NCI-H2029 treated with DMSO at 0.1 percent for 48 hours (cell line): ENCODE data around the gene HOXB4.
"Not testable (repeated sequence)": the region's sequence is repeated elsewhere in the genome, so short reads cannot be mapped to it uniquely, and the experiment has no call there.

Experiments
- DNase-seq: peaks from one replicate; lab custom pipeline; 2025; lab: John Stamatoyannopoulos, UW

The HOXB4 gene

GRCh38 chr17:48546924-48547807 is 31.0 kb downstream of the HOXB4 start:
- DNase-seq: peak; percentile 83

GRCh38 chr17:48546137-48546923 is 31.8 kb downstream of the HOXB4 start:
- DNase-seq: no peak

GRCh38 chr17:48545539-48545938 is 32.6 kb downstream of the HOXB4 start:
- DNase-seq: no peak

GRCh38 chr17:48545022-48545375 is 33.2 kb downstream of the HOXB4 start, which contains the start of gene HOXB2:
HOXB2 (minus strand) TSS chr17:48545109; CDS start chr17:48544911, 198 bp downstream.
- DNase-seq: peak; percentile 77

- DNase-seq: peak; percentile 79
Measured at GRCh38 chr17:48544349-48545021, 33.7 kb downstream of the HOXB4 start.

GRCh38 chr17:48543854-48544348 is 34.2 kb downstream of the HOXB4 start:
- DNase-seq: no peak

- DNase-seq: no peak
Measured at GRCh38 chr17:48543107-48543853, 34.9 kb downstream of the HOXB4 start.

- no peak for DNase-seq
Measured at GRCh38 chr17:48542698-48543106, 35.4 kb downstream of the HOXB4 start.

GRCh38 chr17:48542114-48542656 is 36.0 kb downstream of the HOXB4 start:
- no peak for DNase-seq

GRCh38 chr17:48541577-48542113 is 36.5 kb downstream of the HOXB4 start:
- no peak for DNase-seq

- DNase-seq: no peak
Measured at GRCh38 chr17:48541036-48541576, 37.0 kb downstream of the HOXB4 start.

- no peak for DNase-seq
Measured at GRCh38 chr17:48540213-48540612, 37.9 kb downstream of the HOXB4 start.

GRCh38 chr17:48539177-48539576 is 39.0 kb downstream of the HOXB4 start:
- DNase-seq: no peak

- DNase-seq: no peak
Measured at GRCh38 chr17:48537316-48537715, 40.8 kb downstream of the HOXB4 start.

GRCh38 chr17:48535793-48536559 is 42.2 kb downstream of the HOXB4 start:
- not testable (repeated sequence) for DNase-seq

- DNase-seq: no peak
Measured at GRCh38 chr17:48532261-48532660, 45.9 kb downstream of the HOXB4 start.

- no peak for DNase-seq
Measured at GRCh38 chr17:48530887-48531272, 47.3 kb downstream of the HOXB4 start, which contains the start of gene HOXB1. HOXB1 (minus strand) TSS chr17:48531011; CDS start chr17:48530904, 107 bp downstream.

- DNase-seq: no peak
Measured at GRCh38 chr17:48530208-48530886, 47.8 kb downstream of the HOXB4 start.

GRCh38 chr17:48529683-48530009 is 48.5 kb downstream of the HOXB4 start:
- no peak for DNase-seq
